K562 (cell line): Measurements from ENCODE around the gene FUT2. TPM values are rescaled to one million over a fixed set of nuclear protein-coding genes. Genes with fewer than 3 reads are reported as not detected.
A peak's percentile ranks its signal among the peaks of the same experiment; 100 is the strongest.

Source experiments
- HNRNPLL ChIP-seq: fragments of 200-400 bp; formaldehyde crosslinking; IDR thresholded peaks from 2 replicates; pipeline ENCODE4 v1.6.1; 2017; ENCODE audit warnings: low read length, low read depth, mild to moderate bottlenecking; ENCODE audit not compliant: poor library complexity, severe bottlenecking
- JUN ChIP-seq, 2 experiments: sonication (generic) in 1 of 2; formaldehyde crosslinking in 1 of 2; IDR thresholded peaks; 2 replicates each; pipeline versions ENCODE4 v1.6.1 to v1.8.0; 2012 to 2022; ENCODE audit warnings: borderline replicate concordance in 2 of 2, mild to moderate bottlenecking in 2 of 2, improper control_type of control experiment in 1 of 2, low read depth in 1 of 2, low read length in 1 of 2, missing genetic modification reagents in 1 of 2
- NR2C1 ChIP-seq, 2 experiments: fragments of 450-650 bp; IDR thresholded peaks; 2 replicates each; pipeline ENCODE4 v1.6.1; 2017; ENCODE audit warnings: mild to moderate bottlenecking in 2 of 2, antibody characterized with exemption in 1 of 2, inconsistent platforms in 1 of 2, missing compliant biosample characterization in 1 of 2, missing genetic modification characterization in 1 of 2
- PHF8 ChIP-seq: fragments of 200-600 bp; sonication (generic); IDR thresholded peaks from 2 replicates; pipeline ENCODE4 v1.6.1; 2012; ENCODE audit warnings: mixed run types, mild to moderate bottlenecking, inconsistent platforms, low read length, moderate library complexity, borderline replicate concordance
- RNF2 ChIP-seq: sonication (generic); IDR thresholded peaks from 2 replicates; pipeline ENCODE4 v1.6.1; 2016
- SMAD1 ChIP-seq: fragments of 150-350 bp; IDR thresholded peaks from 2 replicates; pipeline ENCODE4 v1.6.1; 2014; ENCODE audit warnings: low read length, low read depth; ENCODE audit not compliant: partially characterized antibody
- THAP12 ChIP-seq: fragments of 250-450 bp; sonication (Bioruptor Pico); IDR thresholded peaks from 2 replicates; pipeline ENCODE4 v1.9.0; 2021; ENCODE audit warnings: mild to moderate bottlenecking, inconsistent platforms
- VEZF1 ChIP-seq: fragments of 200-800 bp; sonication (Bioruptor generic); IDR thresholded peaks from 2 replicates; pipeline ENCODE4 v1.6.1; 2017; ENCODE audit warnings: missing genetic modification characterization, missing compliant biosample characterization
- ZBTB40 ChIP-seq, 2 experiments: fragments of 450-650 bp in 1 of 2; sonication (generic) in 1 of 2; formaldehyde crosslinking in 1 of 2; IDR thresholded peaks; 2 replicates each; pipeline versions ENCODE4 v1.7.1 to v1.9.0; 2016 to 2022; ENCODE audit warnings: inconsistent platforms in 1 of 2, mild to moderate bottlenecking in 1 of 2, missing genetic modification reagents in 1 of 2
- ZKSCAN8 ChIP-seq: fragments of 200-800 bp; sonication (Bioruptor generic); IDR thresholded peaks from 2 replicates; pipeline ENCODE4 v1.6.1; 2016; ENCODE audit warnings: missing genetic modification characterization, missing compliant biosample characterization
- polyA plus RNA-seq, 8 experiments: library from polyadenylated mRNA; depleted of rRNA in 4 of 8; stranded (reverse) in 5 of 8; unstranded in 3 of 8; fragments of >200 nt; fragmentation: Nextera tagmentation in 2 of 8; fragmentation: Illumina TruSeq in 1 of 8; extraction: Ambion mirVana in 2 of 8; extraction: Trizol in 1 of 8; gene quantifications; 2 replicates each; pipeline versions ENCODE4 v1.2.1 to v1.2.3, GENCODE V29; 2011 to 2014; ENCODE audit warnings: inconsistent platforms in 1 of 8, missing spikeins in 1 of 8
- total RNA-seq, 7 experiments: library from RNA; depleted of rRNA in 6 of 7; stranded (reverse); fragments of >200 nt in 6 of 7; fragmentation: Illumina TruSeq in 2 of 7; extraction: Trizol in 2 of 7; gene quantifications; 2 replicates each; pipeline versions ENCODE4 v1.2.1 to v1.2.3, GENCODE V29; 2011 to 2021; ENCODE audit warnings: low replicate concordance in 1 of 7

The FUT2 gene
- total and polyA plus RNA-seq, 9 of the 15 experiments (the other 6 are each of a cell fraction or from before 2014, with no cell fraction given): 0.03 to 0.04 TPM; not detected in 7

DNA sequence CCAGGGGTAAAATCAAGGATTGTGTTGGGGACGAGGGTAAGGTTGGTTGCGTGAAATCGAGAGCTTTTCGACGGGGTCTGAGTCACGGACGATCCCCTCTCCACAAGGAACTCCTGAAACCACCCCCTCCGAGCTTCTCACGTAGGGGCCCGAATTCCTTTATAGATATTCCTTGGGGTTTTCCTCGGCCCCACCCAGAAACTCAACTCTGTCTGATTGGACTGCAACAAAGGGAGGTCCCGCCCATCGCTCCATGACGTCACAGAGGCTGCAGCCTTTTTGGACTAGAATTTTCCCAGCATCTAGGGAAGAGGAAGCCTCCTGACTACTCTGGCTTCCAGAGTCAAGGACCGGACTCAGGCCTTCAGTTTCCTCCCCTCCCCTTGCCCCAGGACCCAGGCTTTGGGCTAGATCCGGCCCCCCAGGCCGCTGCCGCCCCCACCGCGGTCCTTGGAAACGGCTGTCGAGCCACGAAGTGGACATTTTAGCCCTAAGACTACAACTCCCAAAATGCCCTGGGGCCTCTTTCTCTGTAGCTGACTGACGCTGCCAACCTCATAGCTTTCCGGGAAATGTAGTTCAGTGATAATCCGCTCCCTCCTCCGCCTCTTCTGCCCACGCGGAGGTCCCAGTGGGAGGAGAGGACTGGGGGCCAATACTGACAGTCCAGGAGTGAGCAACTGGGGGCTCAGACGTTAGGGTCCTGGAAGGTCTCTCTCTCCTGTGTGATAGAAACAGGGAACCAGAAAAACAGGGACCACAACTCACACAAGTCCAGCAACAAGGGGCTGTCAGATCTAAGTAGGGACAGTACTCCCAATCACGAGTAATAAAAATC is 51.2 kb downstream of the FUT2 start, which contains the start of gene IZUMO1 (continued):
- 0 out of 2 replicates have a peak, but pooled peaks have one; percentile 30 for TF ChIP-seq NR2C1 (IDR thresholded peaks at IDR 0.05)
- TF ChIP-seq NR2C1 (tag; IDR thresholded peaks at IDR 0.05): peak; percentile 69
- TF ChIP-seq ZBTB40 (IDR thresholded peaks at IDR 0.05): no peak
- TF ChIP-seq ZBTB40 (CRISPR knock-in tag; IDR thresholded peaks at IDR 0.05): no peak
- TF ChIP-seq PHF8: peak; percentile 37; the same call in 1 of the 2 replicates
- TF ChIP-seq SMAD1: no peak
- TF ChIP-seq THAP12 (CRISPR knock-in tag): no peak
- TF ChIP-seq VEZF1 (CRISPR knock-in tag): peak; percentile 76
- no peak for TF ChIP-seq RNF2
- TF ChIP-seq HNRNPLL: no peak
- TF ChIP-seq JUN (IDR thresholded peaks at IDR 0.05; ENCODE audit: borderline replicate concordance, low read depth, low read length): no peak
- TF ChIP-seq JUN (CRISPR knock-in tag; IDR thresholded peaks at IDR 0.05; ENCODE audit: borderline replicate concordance): no peak
- TF ChIP-seq ZKSCAN8 (CRISPR knock-in tag): 0 out of 2 replicates have a peak, but pooled peaks have one; percentile 41
